Heart left ventricle (tissue), 16 donors: ENCODE data around the gene PDRG1. TPM values are rescaled to one million over a fixed set of nuclear protein-coding genes. Genes with fewer than 3 reads are reported as not detected.

ENCODE experiments used
- ATAC-seq, 4 donors: fragments of 200-7000 bp; cut with Tn5 transposase; one replicate each; pipeline ENCODE4 v1.9.1; 2020 to 2022; ENCODE audit warnings: moderate library complexity in 4 of 4, mild to moderate bottlenecking in 3 of 4, moderate number of reproducible peaks in 1 of 4
- DNase-seq, 5 donors: peaks; one replicate each; pipeline ENCODE4 v3.0.0-alpha.2; 2020
- H3K27ac ChIP-seq, 12 donors: fragments of 200-600 bp; sonication (generic) in 4 of 12; one replicate each; pipeline versions ENCODE4 v1.5.0 to v1.8.0; 2016 to 2022; ENCODE audit warnings: mild to moderate bottlenecking in 2 of 12
- H3K27me3 ChIP-seq, 9 donors: fragments of 200-600 bp; sonication (generic) in 2 of 9; one replicate each; pipeline versions ENCODE4 v1.5.1 to v1.8.0; 2016 to 2022; ENCODE audit warnings: mild to moderate bottlenecking in 3 of 9
- H3K36me3 ChIP-seq, 9 donors: fragments of 200-600 bp; sonication (generic) in 2 of 9; one replicate each; pipeline versions ENCODE4 v1.5.0 to v1.8.0; 2018 to 2022; ENCODE audit warnings: mild to moderate bottlenecking in 2 of 9
- H3K4me1 ChIP-seq, 12 donors: fragments of 200-600 bp; sonication (generic) in 4 of 12; one replicate each; pipeline versions ENCODE4 v1.5.0 to v1.8.0; 2016 to 2022; ENCODE audit warnings: mild to moderate bottlenecking in 3 of 12
- H3K4me3 ChIP-seq, 12 donors: fragments of 200-600 bp; sonication (generic) in 4 of 12; one replicate each; pipeline versions ENCODE4 v1.5.0 to v1.8.0; 2017 to 2022; ENCODE audit warnings: mild to moderate bottlenecking in 9 of 12, moderate library complexity in 4 of 12
- H3K9me3 ChIP-seq, 12 donors: fragments of 200-600 bp; sonication (generic) in 4 of 12; one replicate each; pipeline versions ENCODE4 v1.5.0 to v1.8.0; 2016 to 2022; ENCODE audit warnings: mild to moderate bottlenecking in 1 of 12
- CTCF ChIP-seq, 12 donors: fragments of 200-600 bp; sonication (generic) in 4 of 12; IDR thresholded peaks; one replicate each; pipeline versions ENCODE4 v1.5.0 to v1.8.0; 2018 to 2022; ENCODE audit warnings: antibody characterized with exemption in 12 of 12, mild to moderate bottlenecking in 5 of 12
- POLR2A ChIP-seq, 2 donors: fragments of 450-650 bp; IDR thresholded peaks; one replicate each; pipeline ENCODE4 v1.6.1; 2017; ENCODE audit warnings: antibody characterized with exemption in 2 of 2, mild to moderate bottlenecking in 2 of 2, moderate library complexity in 2 of 2
- WGBS, 4 donors: extraction: QIAGEN DNeasy Blood & Tissue Kit in 2 of 4; methylation state at CpG; one replicate each; pipeline versions ENCODE4 v1.1.5 to v1.1.7; 2013 to 2018; 5-methylcytosine and 5-hydroxymethylcytosine counted together
- intact Hi-C, 10 donors: fragments of 100-400 bp; cut with DNase I; formaldehyde crosslinking; loops; one replicate each; pipeline versions ENCODE4 v1.11.1 to v1.14.2; 2022
- polyA plus RNA-seq, 2 donors: library from polyadenylated mRNA; stranded (reverse); fragments of 200-250 nt; gene quantifications; one replicate each; pipeline ENCODE4 v1.2.3, GENCODE V29; 2013
- total RNA-seq, 9 donors: library from RNA; depleted of rRNA in 2 of 9; stranded (reverse); fragments of >200 nt in 2 of 9; fragmentation: NEBNext Ultra II Directional in 3 of 9; extraction: Animal tissue kit (Norgen Biotek cat#: 25700) in 3 of 9; gene quantifications; one replicate each; pipeline versions ENCODE4 v1.1.0 to v1.2.4, GENCODE V29; 2016 to 2023
- donor health status: ischemic (EF 13 %, LVEDD 7.1; RV severe dilation, severe dysfunction).
- donor health status: healthy with polysubstance abuse.
- donor health status: DM: no; HTN: yes; CAD: no.
- donor health status: DM: no; HTN: no; CAD: no.
- donor health status: ischemic (EF 25% LVEDD 6.9; RV normal size, moderate dysfunction).
- donor health status: ischemic (EF 25% LVEDD 5.7; RV mildly dilated, moderate dysfunction).
- donor health status: healthy.
- donor health status: DM: yes; HTN: yes; CAD: no.
- donor health status: ischemic (EF 35%, LVEDD 5.7; RV mildly dilated, moderate dysfunction).
- donor health status: nonischemic (EF 11% LVEDD 7.7; RV severe dilation, severe dysfunction).
- donor health status: DM: yes; HTN: yes; CAD: no.
- donor health status: PGD.
- donor health status: ischemic (EF 29% LVEDD 5.4; RV normal size, mild dysfunction).
- donor health status: nonischemic (EF 23%, LVEDD 6.1; RV moderate dilation, normal function).

The PDRG1 gene
- total and polyA plus RNA-seq, 11 donors = 5.2 to 15.2 (median 7.6) TPM

GRCh38 chr20:31979713-31980426, 28.0 kb upstream of the PDRG1 start:
- 51 to 62% (median 54%) methylated on average over 6 of the region's 6 CpGs for WGBS, 4 donors
- no peak for DNase-seq

GRCh38 chr20:31977080-31977479, 25.2 kb upstream of the PDRG1 start:
- intact Hi-C loops = no loop called here
- Histone ChIP-seq H3K4me1 (no peaks in the 10 kb centered on the region), H3K27me3 (peaks cover 0 to 28% (median 3%) of the 10 kb centered on the region in 9 donors), H3K4me3 (no peak overlapping the region), H3K27ac (no peak overlapping the region), H3K36me3 (no peaks in the 10 kb centered on the region), H3K9me3 (no peaks in the 10 kb centered on the region)
- ATAC-seq (no peak), DNase-seq (no peak)
- 83 to 92% (median 87%) methylated on average over 4 of the region's 4 CpGs for WGBS, 4 donors
- TF ChIP-seq CTCF (IDR thresholded peaks at IDR 0.05) (no peak), POLR2A (IDR thresholded peaks at IDR 0.05) (no peak)

More at GRCh38 chr20:31979713-31980426, 28.0 kb upstream of the PDRG1 start:
- no peak overlapping the region for H3K27ac ChIP-seq
- no peak for ATAC-seq
- peaks cover 0 to 18% (median 3%) of the 10 kb centered on the region in 9 donors for H3K27me3 ChIP-seq
- H3K36me3 ChIP-seq = no peaks in the 10 kb centered on the region
- no peaks in the 10 kb centered on the region for H3K4me1 ChIP-seq
- H3K9me3 ChIP-seq = no peaks in the 10 kb centered on the region
- no peak for TF ChIP-seq CTCF (IDR thresholded peaks at IDR 0.05)
- TF ChIP-seq POLR2A (IDR thresholded peaks at IDR 0.05) = no peak
- intact Hi-C loops = no loop called here
- H3K4me3 ChIP-seq = no peak overlapping the region

- no peak for TF ChIP-seq CTCF (IDR thresholded peaks at IDR 0.05)
- TF ChIP-seq POLR2A (IDR thresholded peaks at IDR 0.05) = no peak
- intact Hi-C loops = no loop called here
These were observed 24.0 kb upstream of the PDRG1 start for GRCh38 chr20:31975874-31976273.

GRCh38 chr20:31974951-31975487, 23.2 kb upstream of the PDRG1 start:
- Histone ChIP-seq H3K9me3 (no peaks in the 10 kb centered on the region), H3K27me3 (peaks cover 0 to 23% (median 0%) of the 10 kb centered on the region in 9 donors), H3K27ac (no peak overlapping the region), H3K36me3 (no peaks in the 10 kb centered on the region), H3K4me3 (no peak overlapping the region), H3K4me1 (no peaks in the 10 kb centered on the region)
- ATAC-seq = no peak
- DNase-seq = no peak
- TF ChIP-seq CTCF (IDR thresholded peaks at IDR 0.05) = no peak
- TF ChIP-seq POLR2A (IDR thresholded peaks at IDR 0.05) = no peak
- 25 to 35% (median 28%) methylated on average over 8 to 10 of the region's 10 CpGs for WGBS, 4 donors
- intact Hi-C loops = no loop called here

More at GRCh38 chr20:31975874-31976273, 24.0 kb upstream of the PDRG1 start:
- no peaks in the 10 kb centered on the region for H3K9me3 ChIP-seq
- ATAC-seq (no peak), DNase-seq (no peak)
- H3K36me3 ChIP-seq = no peaks in the 10 kb centered on the region
- no peak overlapping the region for H3K27ac ChIP-seq
- H3K4me1 ChIP-seq = no peaks in the 10 kb centered on the region
- H3K27me3 ChIP-seq = peaks cover 0 to 28% (median 0%) of the 10 kb centered on the region in 9 donors
- WGBS, 4 donors = 86 to 93% (median 91%) methylated on average over 2 of the region's 2 CpGs
- no peak overlapping the region for H3K4me3 ChIP-seq
